Measurements from ENCODE around the gene PRR9.

DNA sequence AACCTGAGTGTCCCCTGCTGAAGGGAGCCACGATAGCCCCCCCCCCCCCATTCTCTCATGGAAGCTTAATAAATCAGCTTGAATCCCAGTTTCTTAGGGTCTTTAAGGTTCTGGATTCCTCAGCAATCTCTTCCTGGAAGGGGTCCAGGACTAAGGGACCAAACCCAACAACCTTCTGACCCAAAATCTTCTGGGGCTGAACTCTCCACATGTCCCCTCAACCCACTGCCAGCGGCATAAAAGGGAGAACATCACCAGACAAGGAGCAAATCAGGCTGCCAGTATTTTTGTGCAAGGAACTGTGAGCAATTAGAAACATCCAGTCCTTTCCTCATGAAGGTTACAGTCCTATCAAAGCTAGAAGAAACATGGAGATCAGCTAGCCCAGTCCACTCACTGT lies 29.4 kb downstream of the PRR9 start:
- TF ChIP-seq, protein P1, sequence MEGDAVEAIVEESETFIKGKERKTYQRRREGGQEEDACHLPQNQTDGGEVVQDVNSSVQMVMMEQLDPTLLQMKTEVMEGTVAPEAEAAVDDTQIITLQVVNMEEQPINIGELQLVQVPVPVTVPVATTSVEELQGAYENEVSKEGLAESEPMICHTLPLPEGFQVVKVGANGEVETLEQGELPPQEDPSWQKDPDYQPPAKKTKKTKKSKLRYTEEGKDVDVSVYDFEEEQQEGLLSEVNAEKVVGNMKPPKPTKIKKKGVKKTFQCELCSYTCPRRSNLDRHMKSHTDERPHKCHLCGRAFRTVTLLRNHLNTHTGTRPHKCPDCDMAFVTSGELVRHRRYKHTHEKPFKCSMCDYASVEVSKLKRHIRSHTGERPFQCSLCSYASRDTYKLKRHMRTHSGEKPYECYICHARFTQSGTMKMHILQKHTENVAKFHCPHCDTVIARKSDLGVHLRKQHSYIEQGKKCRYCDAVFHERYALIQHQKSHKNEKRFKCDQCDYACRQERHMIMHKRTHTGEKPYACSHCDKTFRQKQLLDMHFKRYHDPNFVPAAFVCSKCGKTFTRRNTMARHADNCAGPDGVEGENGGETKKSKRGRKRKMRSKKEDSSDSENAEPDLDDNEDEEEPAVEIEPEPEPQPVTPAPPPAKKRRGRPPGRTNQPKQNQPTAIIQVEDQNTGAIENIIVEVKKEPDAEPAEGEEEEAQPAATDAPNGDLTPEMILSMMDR (conservative IDR thresholded peaks at IDR 0.05) = no peak
- no peak for TF ChIP-seq EZH2 (IDR thresholded peaks at IDR 0.05; ENCODE audit: low read depth)

All from PC-9 (cell line).